Mucosa of stomach (tissue), 1 donor: ENCODE results near the gene TWIST2.

Experiments used
- H3K27me3 ChIP-seq: one replicate; pipeline ENCODE4 v1.7.0; 2013; ENCODE audit warnings: mild to moderate bottlenecking, low read length; ENCODE audit not compliant: control insufficient read depth, insufficient read depth
- H3K36me3 ChIP-seq: one replicate; pipeline ENCODE4 v1.7.0; 2013; ENCODE audit warnings: low read length; ENCODE audit not compliant: control insufficient read depth, insufficient read depth
- H3K4me1 ChIP-seq: one replicate; pipeline ENCODE4 v1.7.0; 2013; ENCODE audit warnings: mild to moderate bottlenecking, low read length; ENCODE audit not compliant: control insufficient read depth, insufficient read depth
- H3K4me3 ChIP-seq: one replicate; pipeline ENCODE4 v1.7.0; 2013; ENCODE audit warnings: low read length
- H3K9ac ChIP-seq: one replicate; pipeline ENCODE4 v1.7.0; 2013; ENCODE audit warnings: mild to moderate bottlenecking, low read length, moderate library complexity
- H3K9me3 ChIP-seq: one replicate; pipeline ENCODE4 v1.7.0; 2013; ENCODE audit warnings: mild to moderate bottlenecking, low read length, moderate library complexity; ENCODE audit not compliant: control insufficient read depth
- donor health status: Pancreatic carcinoma.

The TWIST2 gene

DNA sequence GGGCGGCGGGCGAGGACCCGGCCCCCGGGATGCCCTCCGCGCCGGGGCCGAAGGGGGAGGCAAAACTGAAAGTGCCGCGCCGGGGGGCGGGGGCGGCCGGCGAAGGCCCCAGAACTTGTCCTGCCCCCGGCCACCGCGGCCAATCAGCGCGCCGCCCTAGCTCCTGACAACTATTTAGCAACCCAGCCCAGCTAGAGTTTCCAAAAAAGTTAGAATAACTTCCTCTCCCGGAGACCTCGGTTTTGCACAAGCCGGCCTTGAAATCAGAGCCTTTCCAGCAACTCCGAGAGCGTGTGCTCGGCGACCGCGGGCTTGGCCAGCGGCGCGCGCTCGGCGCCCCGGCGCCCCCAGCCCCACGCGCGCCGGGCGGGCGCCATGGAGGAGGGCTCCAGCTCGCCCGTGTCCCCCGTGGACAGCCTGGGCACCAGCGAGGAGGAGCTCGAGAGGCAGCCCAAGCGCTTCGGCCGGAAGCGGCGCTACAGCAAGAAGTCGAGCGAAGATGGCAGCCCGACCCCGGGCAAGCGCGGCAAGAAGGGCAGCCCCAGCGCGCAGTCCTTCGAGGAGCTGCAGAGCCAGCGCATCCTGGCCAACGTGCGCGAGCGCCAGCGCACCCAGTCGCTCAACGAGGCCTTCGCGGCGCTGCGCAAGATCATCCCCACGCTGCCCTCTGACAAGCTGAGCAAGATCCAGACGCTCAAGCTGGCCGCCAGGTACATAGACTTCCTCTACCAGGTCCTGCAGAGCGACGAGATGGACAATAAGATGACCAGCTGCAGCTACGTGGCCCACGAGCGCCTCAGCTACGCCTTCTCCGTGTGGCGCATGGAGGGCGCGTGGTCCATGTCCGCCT lies at the start of gene TWIST2:
Gene TWIST2 (plus strand): TSS at position 245 of the 850 bp plus-strand sequence. CDS start 131 bp downstream, at position 376.
- Histone ChIP-seq H3K4me1 (peaks cover 3% of the 10 kb centered on the region), H3K36me3 (no peaks in the 10 kb centered on the region), H3K27me3 (peaks cover 57% of the 10 kb centered on the region), H3K4me3 (no peak within 1 kb of the TSS), H3K9ac (peak within 1 kb of the TSS; percentile 50), H3K9me3 (no peaks in the 10 kb centered on the region)

DNA sequence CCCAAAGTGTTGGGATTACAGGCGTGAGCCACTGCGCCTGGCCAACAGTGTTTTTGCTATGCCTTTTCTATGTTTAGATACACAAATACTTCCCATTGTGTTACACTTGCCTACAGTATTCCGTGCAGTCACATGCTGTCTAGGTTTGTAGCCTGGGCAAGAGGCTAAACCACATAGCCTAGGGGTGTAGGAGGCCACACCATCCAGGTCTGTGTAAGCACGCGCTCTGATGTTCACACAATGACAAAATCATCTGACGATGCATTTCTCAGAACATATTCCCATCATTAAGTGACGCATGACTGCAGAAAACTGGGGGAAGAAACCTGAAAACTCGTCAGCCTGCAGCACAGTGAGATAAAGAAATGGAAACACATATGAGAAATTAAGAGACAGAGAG lies 46.1 kb upstream of the TWIST2 start:
- H3K9ac ChIP-seq = no peak overlapping the region
- no peaks in the 10 kb centered on the region for H3K9me3 ChIP-seq
- H3K36me3 ChIP-seq = no peaks in the 10 kb centered on the region
- H3K27me3 ChIP-seq = no peaks in the 10 kb centered on the region
- H3K4me1 ChIP-seq = no peaks in the 10 kb centered on the region
- H3K4me3 ChIP-seq = no peak overlapping the region

DNA sequence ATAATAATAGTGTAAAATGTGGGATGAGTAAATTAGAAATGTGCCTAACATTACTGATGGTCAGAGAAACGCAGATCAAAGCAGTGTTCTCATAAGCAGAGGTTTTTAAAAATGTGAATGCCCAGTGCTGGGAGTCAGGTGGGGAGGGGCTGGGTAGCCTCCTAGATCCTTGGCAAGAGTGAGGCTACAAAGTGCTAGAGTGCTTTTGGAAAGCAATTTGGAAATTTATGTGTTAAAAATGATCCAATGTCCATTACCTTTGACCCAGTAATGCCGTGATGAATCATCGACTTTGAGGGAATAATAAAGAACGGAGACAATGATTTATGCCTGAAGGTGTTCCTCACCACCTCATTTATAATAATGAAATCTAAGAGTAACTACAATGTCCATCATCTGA lies 44.9 kb upstream of the TWIST2 start:
- H3K9ac ChIP-seq = no peak overlapping the region
- no peaks in the 10 kb centered on the region for H3K36me3 ChIP-seq
- no peak overlapping the region for H3K4me3 ChIP-seq
- no peaks in the 10 kb centered on the region for H3K9me3 ChIP-seq
- no peaks in the 10 kb centered on the region for H3K27me3 ChIP-seq
- no peaks in the 10 kb centered on the region for H3K4me1 ChIP-seq

DNA sequence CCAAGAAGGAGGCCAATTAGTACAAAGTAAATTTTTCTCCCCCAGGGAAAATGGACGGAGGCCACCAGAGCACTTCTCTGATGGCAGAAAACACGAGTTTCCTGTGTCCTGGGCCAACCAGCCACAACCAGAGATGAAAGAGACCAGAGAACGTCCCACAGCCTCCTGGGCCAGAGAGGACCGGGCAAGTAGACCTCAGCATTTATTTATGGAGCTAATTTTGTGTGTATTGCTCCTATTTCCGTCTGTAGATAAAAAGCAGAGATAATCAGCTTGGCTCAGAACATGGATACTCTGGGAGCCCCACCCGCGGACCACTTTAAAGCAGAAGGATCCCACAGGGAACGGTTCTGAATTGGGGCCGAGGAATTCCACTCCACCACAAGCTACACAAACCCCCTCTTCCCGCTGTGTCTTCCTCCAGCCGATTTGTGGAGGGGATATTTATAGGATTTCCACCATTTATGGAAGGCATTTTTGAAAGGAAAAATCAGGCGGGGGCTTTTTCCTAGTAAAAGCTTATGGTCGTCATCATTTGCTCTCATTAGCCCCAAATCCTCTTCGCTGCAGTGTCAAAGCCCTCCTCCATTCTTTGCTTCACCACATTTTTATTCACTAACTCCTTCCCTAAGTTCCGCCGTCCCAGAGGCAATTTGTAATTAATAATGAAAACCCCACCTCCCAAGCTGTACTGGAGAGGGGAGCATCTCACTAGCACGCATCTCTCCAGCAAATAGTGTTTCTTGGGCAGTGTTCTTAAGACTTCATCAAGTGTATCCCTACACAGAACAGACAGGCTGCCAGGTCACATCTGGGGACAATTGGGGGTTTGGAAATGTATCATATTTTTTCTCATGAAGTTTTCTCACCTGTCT lies 43.7 kb upstream of the TWIST2 start:
- Histone ChIP-seq H3K9me3 (no peaks in the 10 kb centered on the region), H3K4me3 (no peak overlapping the region), H3K9ac (no peak overlapping the region), H3K27me3 (no peaks in the 10 kb centered on the region), H3K4me1 (no peaks in the 10 kb centered on the region), H3K36me3 (no peaks in the 10 kb centered on the region)

DNA sequence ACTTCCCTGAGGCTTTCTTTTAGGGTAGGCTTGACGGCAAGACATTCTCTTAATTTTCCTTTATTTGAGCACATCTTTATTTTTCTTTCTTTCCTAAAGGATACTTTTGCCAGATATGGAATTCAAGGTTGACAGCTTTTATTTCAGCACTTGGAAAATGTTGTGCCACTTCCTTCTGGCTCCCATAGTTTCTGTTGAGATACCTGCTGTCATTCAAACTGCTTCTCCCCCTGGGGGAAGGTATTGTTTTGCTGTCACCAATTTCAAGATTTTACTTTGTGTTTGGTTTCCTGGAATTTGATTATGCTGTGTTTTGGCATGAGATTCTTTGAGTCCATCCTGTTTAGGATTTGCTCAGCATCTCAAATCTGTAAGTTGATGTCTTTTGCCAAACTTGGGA lies 39.1 kb upstream of the TWIST2 start:
- Histone ChIP-seq H3K4me1 (no peaks in the 10 kb centered on the region), H3K9ac (no peak overlapping the region), H3K9me3 (no peaks in the 10 kb centered on the region), H3K27me3 (no peaks in the 10 kb centered on the region), H3K36me3 (no peaks in the 10 kb centered on the region), H3K4me3 (no peak overlapping the region)

DNA sequence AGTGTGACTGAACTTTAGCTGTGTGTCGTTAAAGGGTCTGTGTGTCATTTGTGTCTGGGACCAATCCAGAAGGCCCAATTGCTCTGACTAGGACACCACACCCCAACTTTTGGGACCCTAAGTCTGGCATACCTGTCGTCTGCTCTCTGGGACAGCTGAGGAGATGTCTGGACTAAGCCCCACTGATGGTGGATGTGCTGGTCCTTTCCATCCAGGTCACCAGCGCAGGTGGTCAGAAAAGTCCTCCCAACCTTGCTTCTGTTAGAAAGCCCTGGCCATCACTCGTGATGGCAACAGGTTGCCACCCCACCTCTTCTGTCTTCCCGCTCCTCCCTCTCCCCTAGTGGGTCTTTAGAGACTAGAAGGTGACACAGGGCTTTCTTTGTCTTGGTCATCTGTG lies 37.6 kb upstream of the TWIST2 start:
- Histone ChIP-seq H3K4me3 (no peak overlapping the region), H3K27me3 (no peaks in the 10 kb centered on the region), H3K36me3 (no peaks in the 10 kb centered on the region), H3K9me3 (no peaks in the 10 kb centered on the region), H3K9ac (no peak overlapping the region), H3K4me1 (no peaks in the 10 kb centered on the region)

DNA sequence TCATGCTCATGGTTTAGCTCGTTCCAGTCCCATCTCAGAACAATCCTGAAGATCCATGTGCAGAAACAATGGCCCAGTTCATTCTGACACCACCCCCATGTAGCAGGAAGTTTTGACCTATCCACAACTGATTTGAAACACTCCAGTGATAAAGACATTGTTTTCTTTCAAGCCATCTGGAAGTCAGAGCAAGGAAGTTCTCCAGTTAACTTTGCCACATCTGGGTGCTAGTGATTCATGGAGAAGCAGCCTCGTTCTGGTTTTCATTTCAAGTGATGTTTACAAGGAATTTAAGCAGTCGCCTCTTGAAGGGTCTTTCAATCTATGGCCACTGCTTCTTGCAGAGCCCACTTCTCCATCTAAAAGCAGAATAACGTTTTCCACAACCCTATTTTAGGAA lies 36.6 kb upstream of the TWIST2 start:
- Histone ChIP-seq H3K4me1 (no peaks in the 10 kb centered on the region), H3K4me3 (no peak overlapping the region), H3K9ac (no peak overlapping the region), H3K9me3 (no peaks in the 10 kb centered on the region), H3K36me3 (no peaks in the 10 kb centered on the region), H3K27me3 (no peaks in the 10 kb centered on the region)

DNA sequence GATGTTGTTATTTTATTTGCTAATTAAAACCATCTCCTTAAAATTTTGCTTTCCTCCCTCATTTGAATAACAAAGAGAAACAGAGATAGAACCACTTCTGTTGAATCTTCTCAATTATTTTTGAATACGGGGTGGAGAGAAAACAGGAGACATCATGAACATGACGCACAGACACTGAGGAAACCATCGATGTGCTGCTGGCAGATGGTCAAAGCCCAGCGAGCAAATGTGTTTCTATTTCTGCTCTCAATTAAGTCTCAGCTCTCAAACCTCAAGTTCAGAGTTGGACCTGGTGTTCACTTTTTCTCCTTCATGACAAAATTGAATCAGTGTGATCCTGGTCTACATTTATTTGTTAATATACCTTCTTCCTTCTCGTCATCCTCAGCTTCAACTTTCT lies 36.1 kb upstream of the TWIST2 start:
- Histone ChIP-seq H3K4me1 (no peaks in the 10 kb centered on the region), H3K9ac (no peak overlapping the region), H3K36me3 (no peaks in the 10 kb centered on the region), H3K4me3 (no peak overlapping the region), H3K27me3 (no peaks in the 10 kb centered on the region), H3K9me3 (no peaks in the 10 kb centered on the region)

DNA sequence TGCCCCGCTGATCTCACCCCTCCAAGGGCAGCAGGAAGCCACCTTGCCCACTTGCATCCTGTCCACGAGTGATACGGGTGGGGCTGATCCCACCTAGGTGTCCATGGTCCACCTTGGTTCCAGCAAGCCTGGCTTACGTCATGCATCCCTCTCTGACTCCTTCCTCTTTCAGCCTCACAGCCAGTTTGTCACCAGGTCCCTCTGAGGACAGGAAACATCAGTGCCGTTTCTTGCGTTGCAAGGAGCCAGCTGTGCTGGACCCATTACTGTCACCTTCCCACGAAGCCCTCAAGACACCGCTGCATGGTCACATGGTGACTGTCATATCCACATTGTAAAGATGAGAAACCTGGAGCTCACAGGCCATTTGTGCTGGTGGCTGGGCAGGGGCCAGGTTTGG lies 34.8 kb upstream of the TWIST2 start:
- no peak overlapping the region for H3K9ac ChIP-seq
- no peak overlapping the region for H3K4me3 ChIP-seq
- H3K9me3 ChIP-seq = no peaks in the 10 kb centered on the region
- no peaks in the 10 kb centered on the region for H3K4me1 ChIP-seq
- H3K36me3 ChIP-seq = no peaks in the 10 kb centered on the region
- H3K27me3 ChIP-seq = no peaks in the 10 kb centered on the region

DNA sequence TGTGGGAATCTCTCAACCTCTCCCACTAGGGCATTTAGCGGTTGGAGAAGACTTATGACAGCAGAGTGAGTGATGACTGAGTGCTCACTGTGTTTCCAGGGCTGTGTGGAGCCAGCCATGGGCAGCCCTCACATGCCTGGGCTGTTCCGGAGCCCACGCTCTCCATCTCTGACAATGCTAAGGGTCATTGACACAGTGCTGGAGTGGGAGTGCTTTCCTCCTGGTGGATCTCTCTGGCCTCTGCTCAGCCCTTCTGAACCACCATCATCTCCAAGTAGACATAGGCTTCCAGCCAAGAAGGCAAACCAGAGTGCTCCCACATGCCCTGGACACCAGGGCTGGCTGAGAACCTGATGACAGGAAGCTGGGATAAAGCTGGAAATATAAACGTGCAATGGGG lies 33.1 kb upstream of the TWIST2 start:
- H3K27me3 ChIP-seq = no peaks in the 10 kb centered on the region
- no peaks in the 10 kb centered on the region for H3K36me3 ChIP-seq
- no peaks in the 10 kb centered on the region for H3K9me3 ChIP-seq
- H3K9ac ChIP-seq = no peak overlapping the region
- no peak overlapping the region for H3K4me3 ChIP-seq
- H3K4me1 ChIP-seq = no peaks in the 10 kb centered on the region

DNA sequence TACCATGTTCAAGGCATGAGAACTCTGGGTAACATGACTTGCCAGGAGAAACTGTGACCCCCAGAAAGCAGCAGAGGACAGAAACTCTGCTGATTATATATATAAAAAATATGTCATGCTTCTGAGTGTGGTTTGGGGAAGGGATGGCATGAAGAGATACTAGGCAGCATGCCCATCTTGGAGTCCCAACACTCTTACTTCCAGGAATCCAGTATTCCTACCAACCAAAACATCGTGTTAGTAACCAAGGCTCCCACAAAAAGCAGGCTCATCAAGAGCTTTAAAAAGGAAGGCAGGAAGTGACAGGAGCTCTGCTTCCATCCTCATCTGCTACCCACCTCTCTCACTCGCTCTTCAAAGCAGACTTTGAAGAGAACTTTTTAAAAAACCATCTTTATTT lies 31.6 kb upstream of the TWIST2 start:
- H3K9ac ChIP-seq = no peak overlapping the region
- no peaks in the 10 kb centered on the region for H3K9me3 ChIP-seq
- H3K36me3 ChIP-seq = no peaks in the 10 kb centered on the region
- no peaks in the 10 kb centered on the region for H3K27me3 ChIP-seq
- H3K4me1 ChIP-seq = no peaks in the 10 kb centered on the region
- no peak overlapping the region for H3K4me3 ChIP-seq

DNA sequence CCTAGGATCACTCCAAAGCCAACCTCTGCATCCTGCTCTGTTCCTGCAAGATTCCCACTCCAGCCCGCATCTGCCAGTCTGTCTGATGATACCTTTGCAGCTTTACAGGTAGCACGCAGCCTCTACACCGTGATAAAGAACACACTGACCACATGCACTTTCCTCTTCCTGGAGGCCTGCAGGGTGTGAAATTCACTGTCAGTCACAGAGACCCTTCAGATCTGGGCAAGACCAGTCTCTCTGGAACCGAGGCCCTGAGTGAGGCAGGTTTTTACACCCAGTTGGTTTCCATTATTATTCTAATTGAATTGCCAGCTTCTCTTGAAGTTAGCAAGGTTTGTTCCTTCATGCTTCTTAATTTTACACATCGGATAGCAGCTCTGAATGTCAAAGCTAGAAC lies 30.5 kb upstream of the TWIST2 start:
- no peak overlapping the region for H3K9ac ChIP-seq
- no peaks in the 10 kb centered on the region for H3K36me3 ChIP-seq
- H3K4me3 ChIP-seq = no peak overlapping the region
- no peaks in the 10 kb centered on the region for H3K4me1 ChIP-seq
- H3K27me3 ChIP-seq = no peaks in the 10 kb centered on the region
- no peaks in the 10 kb centered on the region for H3K9me3 ChIP-seq
